ENCODE results near the gene CSMD2.

- no peak for TF ChIP-seq CTCF (conservative IDR thresholded peaks at IDR 0.05; ENCODE audit: low read depth, low read length)
- no peak for TF ChIP-seq EZH2 (IDR thresholded peaks at IDR 0.05; ENCODE audit: borderline replicate concordance, low read depth, low read length, poor library complexity, severe bottlenecking)
These were observed 104.1 kb downstream of the CSMD2 start for GRCh38 chr1:34060901-34061415.
